GM21390 (cell line): ENCODE measurements around the gene DAGLA.
"Not testable (repeated sequence)": the region's sequence is repeated elsewhere in the genome, so short reads cannot be mapped to it uniquely, and the experiment has no call there.

Experiments used
- ATAC-seq: cut with Tn5 transposase; IDR thresholded peaks from one replicate; pipeline ENCODE4 v1.9.1; 2021; ENCODE audit not compliant: unreplicated experiment

Gene DAGLA

GRCh38 chr11:61679893-61680621 is at the start of gene DAGLA:
DAGLA (plus strand) TSS chr11:61680391; CDS start chr11:61720156, 39,765 bp downstream.
- no peak for ATAC-seq

- ATAC-seq = no peak
These were observed 48.1 kb upstream of the DAGLA start for GRCh38 chr11:61632096-61632495.

DNA sequence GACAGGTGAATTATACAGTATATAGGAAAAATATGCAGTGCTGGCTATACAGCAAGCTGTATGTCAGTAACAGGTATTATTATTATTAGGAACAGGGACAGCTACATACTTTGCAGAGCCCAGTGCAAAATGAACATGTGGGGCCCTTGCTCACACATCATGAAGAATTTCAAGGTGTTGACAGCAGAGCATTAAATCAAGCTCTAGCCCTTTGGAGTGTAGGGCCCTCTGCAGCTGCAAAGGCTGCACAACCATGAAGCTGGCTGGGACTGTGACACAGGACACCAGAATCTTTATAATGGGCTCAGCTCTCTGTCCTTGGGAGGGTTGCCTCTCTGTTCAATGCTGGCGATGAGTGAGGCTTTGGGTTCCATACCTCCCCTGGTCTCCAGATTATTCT is 44.9 kb upstream of the DAGLA start:
- ATAC-seq = no peak

DNA sequence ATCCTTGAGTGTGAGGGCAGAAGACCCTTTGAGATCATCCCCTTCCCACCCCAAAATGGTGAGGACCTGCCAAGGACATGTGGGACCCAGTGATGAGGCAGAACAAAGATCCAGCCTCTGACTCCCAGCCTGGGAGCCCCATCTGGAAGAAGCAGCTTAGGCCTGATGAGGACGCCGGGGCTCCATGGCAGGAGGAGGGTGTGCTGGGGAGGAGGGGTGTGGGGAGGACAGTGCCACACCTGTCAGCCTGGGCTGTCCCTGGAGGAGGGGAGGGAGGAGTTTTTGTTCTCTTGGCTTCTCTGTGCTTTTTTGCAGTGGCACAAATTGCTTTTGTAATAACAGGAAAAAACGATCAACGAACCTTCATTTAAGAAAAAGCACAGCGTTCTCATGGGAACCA is 44.4 kb upstream of the DAGLA start:
- ATAC-seq = no peak

GRCh38 chr11:61636676-61637075 is 43.5 kb upstream of the DAGLA start:
- ATAC-seq = no peak

DNA sequence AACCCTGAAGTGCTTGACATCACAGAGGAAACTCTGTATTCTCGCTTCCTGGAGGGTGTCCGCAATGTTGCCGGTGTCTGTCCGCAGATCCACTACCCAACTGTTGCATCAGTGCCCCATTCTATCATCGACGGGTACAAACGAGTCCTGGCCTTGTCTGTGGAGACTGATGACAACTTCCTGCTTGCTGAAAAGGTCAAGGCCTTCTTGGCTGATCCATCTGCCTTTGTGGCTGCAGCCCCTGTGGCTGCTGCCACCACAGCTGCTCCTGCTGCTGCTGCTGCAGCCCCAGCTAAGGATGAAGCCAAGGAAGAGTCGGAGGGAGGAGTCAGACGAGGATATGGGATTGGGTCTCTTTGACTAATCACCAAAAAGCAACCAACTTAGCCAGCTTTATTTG is 42.9 kb upstream of the DAGLA start:
- no peak for ATAC-seq

GRCh38 chr11:61639816-61640443 is 40.3 kb upstream of the DAGLA start:
- no peak for ATAC-seq

GRCh38 chr11:61642162-61642561 is 38.0 kb upstream of the DAGLA start:
- ATAC-seq = no peak

- no peak for ATAC-seq
These were observed 34.9 kb upstream of the DAGLA start for GRCh38 chr11:61645179-61645868.

DNA sequence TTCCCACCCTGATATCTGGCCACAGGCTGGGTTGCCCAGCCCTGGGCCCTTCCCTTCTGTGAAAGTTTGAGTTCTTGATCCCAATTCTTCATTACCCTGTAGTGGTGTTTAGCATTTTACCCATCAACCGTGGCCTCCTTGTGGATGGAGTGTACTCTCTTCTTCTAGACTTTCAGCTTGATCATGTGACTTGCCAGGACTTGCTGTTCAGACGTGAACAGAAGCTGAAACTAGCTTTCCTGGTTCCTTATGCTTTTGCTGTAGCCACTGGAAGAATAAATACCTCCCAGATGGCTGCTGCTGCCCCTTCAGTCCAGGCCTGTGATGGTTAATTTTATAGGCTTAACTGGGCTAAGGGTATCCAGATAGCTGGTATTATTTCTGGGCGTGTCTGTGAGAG is 32.7 kb upstream of the DAGLA start:
- ATAC-seq = no peak

DNA sequence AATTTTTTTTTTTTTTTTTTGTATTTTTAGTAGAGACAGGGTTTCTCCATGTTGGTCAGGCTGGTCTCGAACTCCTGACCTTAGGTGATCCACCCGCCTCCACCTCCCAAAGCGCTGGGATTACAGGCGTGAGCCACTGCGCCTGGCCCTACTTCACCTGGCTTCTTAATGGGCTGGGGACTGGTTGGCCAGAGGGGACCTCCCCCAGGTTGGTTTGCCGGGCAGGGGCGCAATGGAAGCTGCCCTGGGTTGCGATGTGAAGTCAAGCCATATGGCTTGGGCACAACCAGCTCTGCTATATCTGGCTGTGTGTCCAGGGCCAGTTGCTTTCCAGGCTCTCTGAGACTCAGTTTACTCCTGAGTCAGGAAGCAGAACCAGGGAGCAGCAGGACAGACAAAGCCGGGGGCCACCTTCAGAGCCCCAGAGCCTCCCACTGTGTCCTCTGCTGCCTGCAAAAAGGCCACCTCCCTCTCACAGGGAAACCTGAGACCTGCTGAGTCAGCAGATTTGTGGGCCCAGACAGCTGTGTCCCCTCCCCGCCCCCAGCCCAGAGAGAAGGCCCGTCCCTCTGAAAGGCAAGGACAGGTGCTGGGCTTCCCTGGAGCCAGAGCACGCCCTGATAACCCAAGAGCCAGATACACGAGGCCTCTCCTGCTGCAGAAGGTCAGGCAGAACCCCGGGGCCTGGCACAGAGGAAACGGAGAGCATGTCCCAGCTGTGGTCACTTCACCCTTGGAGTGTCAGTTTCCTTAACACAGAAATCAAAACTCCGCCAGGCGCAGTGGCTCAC is 29.2 kb upstream of the DAGLA start:
- no peak for ATAC-seq

GRCh38 chr11:61652135-61652534 is 28.1 kb upstream of the DAGLA start:
- no peak for ATAC-seq

GRCh38 chr11:61654397-61654829 is 25.8 kb upstream of the DAGLA start:
- ATAC-seq = no peak

DNA sequence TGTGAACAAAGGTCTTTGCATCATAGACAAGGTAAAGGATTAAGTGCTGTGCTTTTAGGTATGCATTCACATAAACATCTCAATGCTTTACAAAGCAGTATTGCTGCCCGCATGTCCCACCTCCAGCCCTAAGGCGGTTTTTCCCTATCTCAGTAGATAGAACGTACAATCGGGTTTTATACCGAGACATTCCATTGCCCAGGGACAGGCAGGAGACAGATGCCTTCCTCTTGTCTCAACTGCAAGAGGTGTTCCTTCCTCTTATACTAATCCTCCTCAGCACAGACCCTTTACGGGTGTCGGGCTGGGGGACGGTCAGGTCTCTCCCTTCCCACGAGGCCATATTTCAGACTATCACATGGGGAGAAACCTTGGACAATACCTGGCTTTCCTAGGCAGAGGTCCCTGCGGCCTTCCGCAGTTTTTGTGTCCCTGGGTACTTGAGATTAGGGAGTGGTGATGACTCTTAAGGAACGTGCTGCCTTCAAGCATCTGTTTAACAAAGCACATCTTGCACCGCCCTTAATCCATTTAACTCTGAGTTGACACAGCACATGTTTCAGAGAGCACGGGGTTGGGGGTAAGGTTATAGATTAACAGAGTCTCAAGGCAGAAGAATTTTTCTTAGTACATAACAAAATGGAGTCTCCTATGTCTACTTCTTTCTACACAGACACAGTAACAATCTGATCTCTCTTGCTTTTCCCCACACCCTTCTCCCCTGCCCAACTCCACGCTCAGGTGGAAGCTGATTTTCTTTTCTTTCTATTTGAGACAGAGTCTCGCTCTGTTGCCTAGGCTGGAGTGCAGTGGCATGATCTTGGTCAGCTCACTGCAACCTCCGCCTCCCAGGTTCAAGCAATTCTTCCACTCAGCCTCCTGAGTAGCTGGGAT is 24.7 kb upstream of the DAGLA start:
- ATAC-seq = not testable (repeated sequence)

DNA sequence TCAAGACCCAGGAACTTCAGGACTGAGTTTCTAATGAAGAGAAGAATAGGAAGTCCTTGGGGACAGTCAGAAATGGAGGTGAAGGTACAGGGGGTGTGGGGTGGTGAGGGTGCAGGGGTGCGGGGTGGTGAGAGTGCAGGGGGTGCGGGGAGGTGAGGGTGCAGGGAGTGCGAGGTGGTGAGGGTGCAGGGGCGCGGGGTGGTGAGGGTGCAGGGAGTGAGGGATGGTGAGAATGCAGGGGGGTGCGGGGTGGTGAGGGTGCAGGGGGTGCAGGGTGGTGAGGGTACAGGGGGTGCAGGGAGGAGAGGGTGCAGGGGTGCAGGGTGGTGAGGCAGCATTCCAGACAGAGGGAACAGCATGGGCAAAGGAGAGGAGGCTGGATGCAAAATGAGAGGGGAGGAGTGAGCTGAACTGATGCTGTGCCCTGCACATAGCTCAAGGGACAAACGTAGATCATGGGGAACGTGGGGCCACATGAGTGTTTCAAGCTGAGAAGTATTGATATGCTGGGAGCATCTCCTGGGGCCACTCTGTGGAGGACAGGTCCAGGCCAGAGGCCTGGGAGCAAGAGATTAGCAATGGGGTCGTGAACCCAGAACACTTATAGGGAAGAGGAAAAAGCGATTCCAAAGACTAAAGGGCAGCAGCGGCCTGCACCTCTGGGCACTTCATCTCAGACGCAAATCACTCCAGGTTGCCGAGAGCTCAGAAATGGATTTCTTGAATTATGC is 23.7 kb upstream of the DAGLA start:
- no peak for ATAC-seq

GRCh38 chr11:61657566-61658290 is 22.5 kb upstream of the DAGLA start:
- ATAC-seq = no peak

- no peak for ATAC-seq
These were observed 20.6 kb upstream of the DAGLA start for GRCh38 chr11:61659413-61660196.

DNA sequence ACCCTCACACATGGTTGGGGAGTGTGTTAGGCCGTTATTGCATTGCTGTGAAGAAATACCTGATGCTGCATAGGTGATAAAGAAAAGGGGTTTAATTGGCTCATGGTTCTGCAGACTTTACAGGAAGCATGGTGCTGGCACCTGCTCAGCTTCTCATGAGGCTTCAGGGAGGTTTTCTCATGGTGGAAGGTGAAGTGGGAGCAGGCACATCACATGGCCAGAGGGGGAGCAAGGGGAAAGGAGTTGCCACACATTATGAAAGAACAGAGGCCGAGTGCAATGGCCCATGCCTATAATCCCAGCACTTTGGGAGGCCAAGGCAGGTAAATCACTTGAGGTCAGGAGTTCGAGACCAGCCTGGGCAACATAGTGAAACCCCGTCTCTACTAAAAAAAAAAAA is 19.2 kb upstream of the DAGLA start:
- not testable (repeated sequence) for ATAC-seq
